ENCODE data around the gene MTOR. TPM values are rescaled to one million over a fixed set of nuclear protein-coding genes. Genes with fewer than 3 reads are reported as not detected.

Gene MTOR
- total and polyA plus RNA-seq, 10 of the 15 experiments (the other 5 are each of a cell fraction or from before 2014, with no cell fraction given): 6.6 to 41.8 (median 29.8) TPM

- H2AFZ ChIP-seq (ENCODE audit: control insufficient read depth, low read depth, low read length): no peak overlapping the region
- H3K27me3 ChIP-seq (replicated peaks in 1 of 2; ENCODE audit: control insufficient read depth in 2 of 2, insufficient read depth in 2 of 2, low read length in 1 of 2): no peaks in the 10 kb centered on the region
- ATAC-seq (no peak), FAIRE-seq (no peak), DNase-seq (ENCODE audit: low read depth, low spot score) (no peak)
- H3K27ac ChIP-seq (ENCODE audit: control insufficient read depth, insufficient read depth): no peak overlapping the region
- H3K4me2 ChIP-seq (ENCODE audit: control insufficient read depth, insufficient read depth): no peak overlapping the region
- in situ Hi-C loops (cut with MboI): no loop called here
- TF ChIP-seq ZNF217 (IDR thresholded peaks at IDR 0.05) (no peak), POU2F2 (IDR thresholded peaks at IDR 0.05; ENCODE audit: borderline replicate concordance, low read depth, low read length) (no peak), NR2C2 (IDR thresholded peaks at IDR 0.05; ENCODE audit: borderline replicate concordance, control insufficient read depth, insufficient read length, low read depth) (no peak), IKZF2 (IDR thresholded peaks at IDR 0.05) (no peak), SIX5 (IDR thresholded peaks at IDR 0.05; ENCODE audit: low read depth, low read length, severe bottlenecking) (no peak), GABPA (IDR thresholded peaks at IDR 0.05; ENCODE audit: low read depth) (no peak), YY1 (IDR thresholded peaks at IDR 0.05; ENCODE audit: low read depth, low read length) (no peak), PKNOX1 (IDR thresholded peaks at IDR 0.05) (no peak)
- TF ChIP-seq, protein P1, sequence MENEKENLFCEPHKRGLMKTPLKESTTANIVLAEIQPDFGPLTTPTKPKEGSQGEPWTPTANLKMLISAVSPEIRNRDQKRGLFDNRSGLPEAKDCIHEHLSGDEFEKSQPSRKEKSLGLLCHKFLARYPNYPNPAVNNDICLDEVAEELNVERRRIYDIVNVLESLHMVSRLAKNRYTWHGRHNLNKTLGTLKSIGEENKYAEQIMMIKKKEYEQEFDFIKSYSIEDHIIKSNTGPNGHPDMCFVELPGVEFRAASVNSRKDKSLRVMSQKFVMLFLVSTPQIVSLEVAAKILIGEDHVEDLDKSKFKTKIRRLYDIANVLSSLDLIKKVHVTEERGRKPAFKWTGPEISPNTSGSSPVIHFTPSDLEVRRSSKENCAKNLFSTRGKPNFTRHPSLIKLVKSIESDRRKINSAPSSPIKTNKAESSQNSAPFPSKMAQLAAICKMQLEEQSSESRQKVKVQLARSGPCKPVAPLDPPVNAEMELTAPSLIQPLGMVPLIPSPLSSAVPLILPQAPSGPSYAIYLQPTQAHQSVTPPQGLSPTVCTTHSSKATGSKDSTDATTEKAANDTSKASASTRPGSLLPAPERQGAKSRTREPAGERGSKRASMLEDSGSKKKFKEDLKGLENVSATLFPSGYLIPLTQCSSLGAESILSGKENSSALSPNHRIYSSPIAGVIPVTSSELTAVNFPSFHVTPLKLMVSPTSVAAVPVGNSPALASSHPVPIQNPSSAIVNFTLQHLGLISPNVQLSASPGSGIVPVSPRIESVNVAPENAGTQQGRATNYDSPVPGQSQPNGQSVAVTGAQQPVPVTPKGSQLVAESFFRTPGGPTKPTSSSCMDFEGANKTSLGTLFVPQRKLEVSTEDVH (IDR thresholded peaks at IDR 0.05; ENCODE audit: low read depth, partially characterized antibody): no peak
- TF ChIP-seq, protein P2, sequence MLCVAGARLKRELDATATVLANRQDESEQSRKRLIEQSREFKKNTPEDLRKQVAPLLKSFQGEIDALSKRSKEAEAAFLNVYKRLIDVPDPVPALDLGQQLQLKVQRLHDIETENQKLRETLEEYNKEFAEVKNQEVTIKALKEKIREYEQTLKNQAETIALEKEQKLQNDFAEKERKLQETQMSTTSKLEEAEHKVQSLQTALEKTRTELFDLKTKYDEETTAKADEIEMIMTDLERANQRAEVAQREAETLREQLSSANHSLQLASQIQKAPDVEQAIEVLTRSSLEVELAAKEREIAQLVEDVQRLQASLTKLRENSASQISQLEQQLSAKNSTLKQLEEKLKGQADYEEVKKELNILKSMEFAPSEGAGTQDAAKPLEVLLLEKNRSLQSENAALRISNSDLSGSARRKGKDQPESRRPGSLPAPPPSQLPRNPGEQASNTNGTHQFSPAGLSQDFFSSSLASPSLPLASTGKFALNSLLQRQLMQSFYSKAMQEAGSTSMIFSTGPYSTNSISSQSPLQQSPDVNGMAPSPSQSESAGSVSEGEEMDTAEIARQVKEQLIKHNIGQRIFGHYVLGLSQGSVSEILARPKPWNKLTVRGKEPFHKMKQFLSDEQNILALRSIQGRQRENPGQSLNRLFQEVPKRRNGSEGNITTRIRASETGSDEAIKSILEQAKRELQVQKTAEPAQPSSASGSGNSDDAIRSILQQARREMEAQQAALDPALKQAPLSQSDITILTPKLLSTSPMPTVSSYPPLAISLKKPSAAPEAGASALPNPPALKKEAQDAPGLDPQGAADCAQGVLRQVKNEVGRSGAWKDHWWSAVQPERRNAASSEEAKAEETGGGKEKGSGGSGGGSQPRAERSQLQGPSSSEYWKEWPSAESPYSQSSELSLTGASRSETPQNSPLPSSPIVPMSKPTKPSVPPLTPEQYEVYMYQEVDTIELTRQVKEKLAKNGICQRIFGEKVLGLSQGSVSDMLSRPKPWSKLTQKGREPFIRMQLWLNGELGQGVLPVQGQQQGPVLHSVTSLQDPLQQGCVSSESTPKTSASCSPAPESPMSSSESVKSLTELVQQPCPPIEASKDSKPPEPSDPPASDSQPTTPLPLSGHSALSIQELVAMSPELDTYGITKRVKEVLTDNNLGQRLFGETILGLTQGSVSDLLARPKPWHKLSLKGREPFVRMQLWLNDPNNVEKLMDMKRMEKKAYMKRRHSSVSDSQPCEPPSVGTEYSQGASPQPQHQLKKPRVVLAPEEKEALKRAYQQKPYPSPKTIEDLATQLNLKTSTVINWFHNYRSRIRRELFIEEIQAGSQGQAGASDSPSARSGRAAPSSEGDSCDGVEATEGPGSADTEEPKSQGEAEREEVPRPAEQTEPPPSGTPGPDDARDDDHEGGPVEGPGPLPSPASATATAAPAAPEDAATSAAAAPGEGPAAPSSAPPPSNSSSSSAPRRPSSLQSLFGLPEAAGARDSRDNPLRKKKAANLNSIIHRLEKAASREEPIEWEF (IDR thresholded peaks at IDR 0.05; ENCODE audit: insufficient replicate concordance, low read depth, low read length): no peak
- no peaks in the 10 kb centered on the region for H3K9me3 ChIP-seq (replicated peaks; ENCODE audit: control insufficient read depth, insufficient read depth, low read length)
- H3K9ac ChIP-seq (ENCODE audit: control insufficient read depth, insufficient read depth, low read length): no peak overlapping the region
- H4K20me1 ChIP-seq (ENCODE audit: control insufficient read depth, insufficient read depth): no peaks in the 10 kb centered on the region
- H3K36me3 ChIP-seq (ENCODE audit: control insufficient read depth in 2 of 2, insufficient read depth in 2 of 2, low read length in 1 of 2): peaks cover 11 to 46% of the 10 kb centered on the region in 2 experiments
- ChIA-PET RAD21 (ENCODE audit: unreplicated experiment) (no interaction called here), POLR2A (interaction anchor here (0.6 to 0.8 kb wide), 2 partner anchors 8 to 10 kb away, joined by 3 read pairs; no protein-coding TSS in a partner anchor), SMC1A (ENCODE audit: uncharacterized antibody, unreplicated experiment) (interaction anchor here (0.8 to 0.9 kb wide), 2 partner anchors 36 to 177 kb away, joined by 3 to 4 read pairs; no protein-coding TSS in a partner anchor), CTCF (interaction anchor here (0.7 kb wide), 1 partner anchor 39 kb away, joined by 3 read pairs; no protein-coding TSS in a partner anchor)
- no peaks in the 10 kb centered on the region for H3K79me2 ChIP-seq (ENCODE audit: control insufficient read depth, insufficient read depth, low read length)
- WGBS (ENCODE audit: insufficient coverage, insufficient replicate concordance, low lambda C conversion rate, missing lambda C conversion rate): 78% methylated on average over 3 of the region's 3 CpGs
- BruUV-seq (replicated peaks): no TSS peak
- no peak overlapping the region for H3K4me3 ChIP-seq
- no peaks in the 10 kb centered on the region for H3K4me1 ChIP-seq (ENCODE audit: control insufficient read depth, insufficient read depth, low read length)
- intact Hi-C loops (cut with micrococcal nuclease; ENCODE audit: unreplicated experiment): no loop called here
These were observed 47.5 kb downstream of the MTOR start for GRCh38 chr1:11214698-11215380.
